Measurements from ENCODE around the gene SLC26A9. TPM values are rescaled to one million over a fixed set of nuclear protein-coding genes. Genes with fewer than 3 reads are reported as not detected.
"Not testable (repeated sequence)": the region's sequence is repeated elsewhere in the genome, so short reads cannot be mapped to it uniquely, and the experiment has no call there.

Gene SLC26A9
- total RNA-seq, 2 donors from 2014 or later, result not detected

DNA sequence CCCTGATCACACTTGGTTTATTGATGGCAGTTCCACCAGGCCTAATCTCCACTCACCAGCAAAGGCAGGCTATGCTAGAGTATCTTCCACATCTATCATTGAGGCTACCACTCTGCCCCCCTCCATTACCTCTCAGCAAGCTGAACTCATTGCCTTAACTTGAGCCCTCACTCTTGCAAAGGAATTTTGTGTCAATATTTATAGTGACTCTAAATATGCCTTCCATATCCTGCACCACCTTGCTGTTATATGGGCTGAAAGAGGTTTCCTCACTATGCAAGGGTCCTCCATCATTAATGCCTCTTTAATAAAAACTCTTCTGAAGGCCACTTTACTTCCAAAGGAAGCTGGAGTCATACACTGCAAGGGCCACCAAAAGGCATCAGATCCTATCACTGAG lies 70.1 kb downstream of the SLC26A9 start:
- ATAC-seq; H3K4me1 Mint-ChIP-seq; H3K4me3 Mint-ChIP-seq; H3K27me3 Mint-ChIP-seq; H3K27ac Mint-ChIP-seq; DNase-seq; H3K36me3 Mint-ChIP-seq (ENCODE audit: low read depth); H3K9me3 ChIP-seq (ENCODE audit: control insufficient read depth, low read length, poor library complexity, severe bottlenecking): not testable (repeated sequence)

DNA sequence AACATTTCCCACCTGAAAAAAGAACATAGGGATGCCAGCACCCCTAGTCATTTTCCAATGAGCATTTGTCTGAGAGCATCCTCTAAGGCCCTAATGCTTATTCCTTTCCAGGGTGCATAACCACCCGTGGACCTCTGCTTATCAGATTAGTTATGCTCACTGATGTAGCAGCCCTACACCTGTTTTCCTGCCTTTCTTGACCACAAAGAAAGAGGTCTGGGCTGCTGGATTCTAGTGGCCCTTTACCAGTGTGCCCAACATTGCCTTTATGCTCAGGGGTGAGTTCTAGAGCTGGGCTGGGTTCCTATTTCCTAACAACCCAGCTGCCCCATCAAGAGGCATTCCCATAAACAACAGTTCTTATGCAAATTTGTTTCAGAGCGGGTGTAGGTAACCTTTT lies 73.0 kb downstream of the SLC26A9 start:
- Mint-ChIP-seq H3K4me3 (no peak overlapping the region), H3K4me1 (no peaks in the 10 kb centered on the region), H3K27me3 (no peaks in the 10 kb centered on the region), H3K36me3 (ENCODE audit: low read depth) (no peaks in the 10 kb centered on the region), H3K27ac (no peak overlapping the region)
- DNase-seq (no peak), ATAC-seq (no peak)
- no peaks in the 10 kb centered on the region for H3K9me3 ChIP-seq (ENCODE audit: control insufficient read depth, low read length, poor library complexity, severe bottlenecking)

Other genes starting within 250 kb of the SLC26A9 start
- gene NUCKS1, start 193.3 kb downstream of the SLC26A9 start, total RNA-seq, result 10 to 100 TPM; 68.7 to 73.2 TPM
- gene RAB29, start 168.0 kb downstream of the SLC26A9 start, total RNA-seq, result 10 to 100 TPM; 30.5 to 38.2 TPM
- 10 to 100 TPM; 33.5 to 36.2 TPM for gene SLC41A1, start 130.3 kb downstream of the SLC26A9 start, total RNA-seq
- gene PM20D1, start 93.3 kb downstream of the SLC26A9 start, total RNA-seq, result 1 to 10 TPM; 1.1 to 1.9 TPM
- gene RAB7B, start 59.9 kb upstream of the SLC26A9 start, total RNA-seq, result under 1 TPM in 1 of 2 donors, not detected in 1; 0.18 TPM
- gene CTSE, start 80.4 kb upstream of the SLC26A9 start, total RNA-seq, result not detected
- gene RHEX, start 109.7 kb upstream of the SLC26A9 start, total RNA-seq, result under 1 TPM in 1 of 2 donors, not detected in 1; 0.50 TPM
- gene AVPR1B, start 173.9 kb upstream of the SLC26A9 start, total RNA-seq, result not detected

All from T-helper 17 cell (primary cell).